Measurements from ENCODE around the gene TNFAIP2.
"Not testable (repeated sequence)": the region's sequence is repeated elsewhere in the genome, so short reads cannot be mapped to it uniquely, and the experiment has no call there.

The TNFAIP2 gene

DNA sequence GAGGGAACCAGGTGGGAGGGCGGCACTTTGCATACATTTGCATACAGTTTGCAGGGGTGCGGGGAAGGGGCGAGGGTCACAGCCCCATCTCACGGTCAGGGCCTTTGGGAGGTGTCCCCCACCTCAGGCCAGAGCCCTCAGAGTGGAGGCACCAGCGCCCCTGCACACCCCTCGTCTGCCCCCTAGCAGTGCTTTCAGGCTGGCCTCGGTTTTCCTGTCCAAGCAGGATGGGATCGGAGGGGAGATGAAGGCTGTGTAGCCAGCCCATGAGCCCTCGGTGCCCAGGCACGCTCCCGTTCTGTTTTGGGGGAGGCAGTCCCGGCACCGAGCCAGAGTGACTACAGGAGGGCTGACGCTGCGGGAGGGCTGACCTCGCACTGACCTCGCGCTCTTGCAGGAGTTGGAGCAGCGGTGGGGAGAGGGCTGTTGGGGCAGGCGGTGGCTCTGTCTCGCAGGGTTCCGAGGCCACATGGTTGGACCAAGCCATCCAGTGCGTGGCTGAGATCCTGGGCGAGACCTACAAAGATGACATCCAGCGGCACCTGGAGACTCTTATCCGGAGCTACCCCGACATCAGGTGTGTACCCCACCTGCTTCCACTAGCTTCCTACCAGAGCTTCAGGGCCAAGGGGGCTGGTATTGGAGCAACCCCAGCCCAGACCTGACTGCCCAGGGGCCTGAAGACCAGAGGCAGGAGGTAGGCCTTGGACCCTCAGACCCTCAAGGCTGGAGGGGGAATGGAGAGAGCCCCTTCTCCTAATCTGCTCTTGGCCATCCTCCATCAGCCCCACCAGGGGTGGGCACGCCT is 15.1 kb upstream of the TNFAIP2 start:
- ATAC-seq: no peak

- peak in 1 of 2 donors; percentile 58 for ATAC-seq
Observed at GRCh38 chr14:103108749-103109207, 14.5 kb upstream of the TNFAIP2 start.

- ATAC-seq: no peak
Observed at GRCh38 chr14:103109535-103110441, 13.5 kb upstream of the TNFAIP2 start.

DNA sequence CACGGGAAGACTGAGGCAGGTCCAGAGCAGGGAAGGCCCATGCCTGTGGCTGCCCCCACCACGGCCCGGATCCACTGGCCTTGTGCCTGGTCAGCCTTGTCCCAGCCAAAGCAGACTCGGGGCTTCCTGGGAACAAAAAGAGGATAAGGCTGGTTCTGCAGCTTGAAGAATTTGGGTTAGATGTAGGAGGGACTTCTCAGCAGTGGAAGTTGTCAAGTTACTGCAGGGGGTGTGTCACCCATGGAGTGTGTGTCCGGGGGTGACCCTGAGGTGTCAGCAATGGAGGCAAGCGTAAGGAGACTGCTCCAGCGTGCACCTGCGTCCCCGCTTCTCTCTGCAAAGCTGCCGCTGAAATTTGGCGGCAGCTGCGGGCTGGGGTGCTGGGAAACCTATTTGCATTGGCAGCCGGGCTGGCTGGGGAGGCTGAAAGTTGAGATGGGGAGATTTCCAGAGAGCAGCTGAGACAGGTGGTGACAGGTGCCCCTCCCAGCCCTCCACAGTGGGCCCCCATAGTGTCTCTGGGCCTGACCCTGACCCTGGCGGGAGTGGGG is 12.5 kb upstream of the TNFAIP2 start:
- ATAC-seq: no peak

DNA sequence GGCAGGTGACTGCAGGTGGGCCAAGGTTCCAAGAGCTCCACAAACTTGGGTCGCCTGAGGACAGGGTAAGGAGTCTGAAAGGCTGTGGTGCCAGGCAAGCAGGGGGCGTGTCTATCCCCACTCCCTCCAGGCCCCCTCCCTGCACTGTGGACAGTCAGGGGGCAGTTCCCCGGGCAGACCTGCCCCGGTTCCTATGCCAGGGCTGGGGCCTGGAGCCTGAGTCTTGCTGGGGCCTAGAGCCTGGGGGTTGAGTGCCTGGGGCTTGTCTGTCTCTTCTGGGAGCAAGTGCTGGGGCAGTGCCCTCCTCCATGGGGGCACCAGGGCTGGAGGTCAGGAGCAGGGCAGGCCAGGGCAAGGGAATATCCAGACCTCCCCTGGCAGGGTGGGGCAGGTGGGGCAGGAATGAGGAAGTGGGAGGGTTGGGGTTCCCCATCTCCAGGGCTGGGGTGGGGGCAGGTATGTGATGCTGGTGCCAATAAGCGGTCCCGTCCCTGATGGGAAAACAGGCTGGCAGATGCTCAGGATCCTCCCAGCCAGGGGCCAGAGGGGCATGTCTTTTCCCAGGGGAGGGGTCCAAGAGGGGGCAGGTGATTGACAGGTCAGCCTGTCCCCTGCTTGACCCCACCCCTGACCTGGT is 11.9 kb upstream of the TNFAIP2 start:
- peak in 1 of 2 donors; percentile 19 for ATAC-seq

- no peak for ATAC-seq
Observed at GRCh38 chr14:103112400-103113243, 10.6 kb upstream of the TNFAIP2 start.

DNA sequence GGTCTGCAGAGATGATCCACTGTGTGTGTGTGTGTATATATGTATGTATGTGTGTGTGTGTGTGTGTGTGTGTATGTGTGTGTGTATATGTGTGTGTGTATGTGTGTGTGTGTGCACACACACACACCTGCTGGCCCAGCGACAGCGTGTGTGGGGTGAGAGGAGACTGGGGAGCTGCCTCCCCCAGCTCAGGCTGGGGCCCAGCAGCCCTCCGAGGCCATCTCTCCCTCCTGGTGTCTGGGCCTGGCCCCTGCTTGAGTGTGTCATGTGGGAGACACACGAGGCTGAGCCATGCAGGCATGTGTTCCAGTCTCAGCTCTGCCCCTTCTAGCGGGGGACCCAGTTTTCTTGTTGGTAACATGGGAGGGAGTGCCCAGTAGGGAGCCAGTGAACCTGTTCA is 10.0 kb upstream of the TNFAIP2 start:
- ATAC-seq: no peak

DNA sequence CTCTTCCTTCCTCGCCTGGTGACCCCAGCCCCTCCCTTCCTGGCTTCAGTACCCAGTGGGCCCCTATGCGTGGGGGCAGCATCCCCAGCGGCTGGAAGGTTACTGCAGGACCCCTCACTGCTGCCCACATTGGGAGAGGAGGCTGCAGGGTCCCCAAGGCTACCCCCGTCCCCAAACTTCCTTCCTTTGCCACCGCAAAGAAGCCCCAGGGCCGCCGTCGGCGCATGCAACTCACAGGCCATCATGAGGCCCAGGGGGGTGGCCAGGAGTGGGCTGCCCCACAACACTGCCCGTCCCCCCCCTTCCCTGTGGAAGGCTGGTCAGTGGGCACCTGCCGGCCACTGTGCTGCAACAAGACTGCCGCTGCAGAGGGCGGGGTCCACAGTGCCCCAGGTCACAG is 9.5 kb upstream of the TNFAIP2 start:
- no peak for ATAC-seq

DNA sequence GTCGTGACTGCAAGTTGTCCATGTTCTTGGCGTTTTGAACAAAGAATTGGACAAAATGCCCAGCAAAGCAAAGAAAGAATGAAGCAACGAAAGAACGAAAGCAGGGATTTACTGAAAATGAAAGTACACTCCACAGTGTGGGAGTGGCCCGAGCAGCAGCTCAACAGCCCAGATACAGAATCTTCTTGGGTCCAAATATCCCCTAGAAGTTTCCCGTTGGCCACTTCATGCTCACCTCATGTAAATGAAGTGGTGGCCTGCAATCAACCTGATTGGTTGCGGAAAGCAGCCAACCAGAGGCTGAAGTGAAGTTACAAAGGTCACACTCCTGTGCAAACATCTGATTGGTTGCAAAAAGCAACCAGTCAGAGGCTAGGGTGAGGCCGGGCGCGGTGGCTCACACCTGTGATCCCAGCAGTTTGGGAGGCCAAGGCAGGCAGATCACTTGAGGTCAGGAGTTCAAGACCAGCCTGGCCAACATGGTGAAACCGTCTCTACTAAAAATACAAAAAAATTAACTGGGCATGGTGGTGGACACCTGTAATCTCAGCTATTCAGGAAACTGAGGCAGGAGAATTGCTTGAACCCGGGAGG is 8.1 kb upstream of the TNFAIP2 start:
- not testable (repeated sequence) for ATAC-seq

DNA sequence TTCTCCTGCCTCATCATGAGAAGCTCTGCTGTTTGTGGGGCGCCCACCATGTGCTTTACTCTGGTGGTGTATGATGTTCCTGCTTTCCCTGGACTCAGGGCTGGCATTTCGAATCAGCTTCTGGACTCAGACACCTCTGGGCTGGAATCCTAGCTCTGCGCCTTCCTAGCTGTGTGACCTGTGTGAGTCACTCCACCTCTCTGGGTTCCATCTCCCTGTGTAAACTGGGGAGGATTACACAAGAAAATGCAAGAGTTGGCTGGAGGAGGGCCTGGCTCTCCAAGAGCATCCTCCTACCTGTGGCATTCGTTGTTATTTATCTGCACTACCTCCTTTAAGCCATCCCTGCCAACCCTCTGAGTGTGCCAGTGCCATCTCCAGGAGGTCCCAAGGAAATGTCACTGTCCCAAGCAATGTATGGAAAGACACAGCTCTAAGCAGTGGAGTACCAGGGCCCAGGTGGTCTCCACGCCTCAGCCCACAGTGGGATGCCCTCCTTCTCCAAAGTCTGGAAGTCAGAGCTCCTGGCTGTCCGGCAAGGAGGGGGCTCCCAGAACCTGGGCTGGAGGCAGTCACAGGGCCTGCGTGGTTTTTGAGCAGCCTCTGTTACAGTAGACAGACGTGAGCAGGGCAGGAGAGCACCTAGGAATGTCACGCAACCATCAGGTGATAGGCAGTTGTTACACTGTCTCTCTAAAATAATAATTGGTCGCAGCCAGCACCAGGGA is 7.3 kb upstream of the TNFAIP2 start:
- no peak for ATAC-seq

DNA sequence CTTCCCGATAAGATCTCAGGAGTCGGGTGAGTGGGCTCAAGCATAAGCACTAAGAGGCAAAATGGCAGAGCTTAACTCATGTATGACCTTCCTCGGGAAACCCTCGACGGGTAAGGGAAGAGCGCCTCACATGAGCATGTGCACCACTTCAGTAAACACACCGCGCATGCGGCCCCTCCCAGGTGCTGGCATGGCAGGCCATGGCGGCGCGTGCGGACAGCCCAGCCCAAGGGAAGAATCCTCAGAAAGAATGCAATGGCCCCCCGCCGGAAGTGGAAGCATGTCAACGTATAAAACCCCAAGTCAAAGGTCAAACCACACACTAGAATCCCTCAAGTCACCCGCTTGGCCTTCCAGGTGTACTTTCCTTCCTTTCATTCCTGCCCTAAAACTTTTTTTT is 6.6 kb upstream of the TNFAIP2 start:
- ATAC-seq: no peak

DNA sequence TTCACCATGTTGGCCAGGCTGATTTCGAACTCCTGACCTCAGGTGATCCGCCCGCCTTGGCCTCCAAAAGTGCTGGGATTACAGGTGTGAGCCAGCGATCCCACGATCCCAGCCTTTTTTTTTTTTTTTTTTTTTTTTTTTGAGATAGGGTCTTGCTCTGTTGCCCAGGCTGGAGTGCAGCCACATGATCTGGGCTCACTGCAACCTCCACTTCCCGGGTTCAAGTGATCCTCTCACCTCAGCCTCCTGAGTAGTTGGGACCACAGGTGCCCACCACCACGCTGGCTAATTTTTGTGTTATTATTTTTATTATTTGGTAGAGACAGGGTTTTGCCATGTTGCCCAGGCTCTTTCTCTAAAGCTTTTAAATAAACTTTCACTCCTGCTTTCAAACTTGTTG is 5.8 kb upstream of the TNFAIP2 start:
- not testable (repeated sequence) for ATAC-seq

DNA sequence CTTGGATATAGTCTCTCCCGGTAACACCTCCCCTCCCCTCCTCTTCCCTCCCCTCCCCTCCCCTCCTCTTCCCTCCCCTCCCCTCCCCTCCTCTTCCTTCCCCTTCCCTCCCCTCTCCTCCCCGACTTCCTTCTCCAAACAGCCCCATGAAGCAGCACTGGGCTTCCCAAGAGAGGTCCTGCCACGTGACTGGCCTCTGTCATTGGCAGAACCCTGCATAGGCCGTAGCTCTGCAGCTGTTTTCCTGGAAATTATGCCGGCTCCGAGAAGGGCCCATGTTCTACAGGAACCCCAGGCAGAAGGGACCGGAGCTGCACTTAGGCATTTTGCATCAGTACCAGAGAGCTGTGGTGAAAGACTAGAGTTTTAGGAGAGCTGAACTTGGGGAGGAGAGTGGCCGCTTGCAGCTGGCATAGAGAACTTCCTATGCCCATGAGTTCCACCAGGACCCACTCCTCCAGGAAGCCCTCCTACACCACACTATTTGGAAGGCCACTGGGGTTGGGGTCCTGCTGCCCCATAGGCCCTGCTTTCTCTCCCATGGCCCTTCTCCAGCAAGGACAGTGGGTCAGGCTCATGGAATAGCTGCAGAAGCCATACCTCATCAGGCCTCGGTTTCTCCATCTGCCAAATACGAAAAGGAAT is 5.1 kb upstream of the TNFAIP2 start:
- no peak for ATAC-seq

DNA sequence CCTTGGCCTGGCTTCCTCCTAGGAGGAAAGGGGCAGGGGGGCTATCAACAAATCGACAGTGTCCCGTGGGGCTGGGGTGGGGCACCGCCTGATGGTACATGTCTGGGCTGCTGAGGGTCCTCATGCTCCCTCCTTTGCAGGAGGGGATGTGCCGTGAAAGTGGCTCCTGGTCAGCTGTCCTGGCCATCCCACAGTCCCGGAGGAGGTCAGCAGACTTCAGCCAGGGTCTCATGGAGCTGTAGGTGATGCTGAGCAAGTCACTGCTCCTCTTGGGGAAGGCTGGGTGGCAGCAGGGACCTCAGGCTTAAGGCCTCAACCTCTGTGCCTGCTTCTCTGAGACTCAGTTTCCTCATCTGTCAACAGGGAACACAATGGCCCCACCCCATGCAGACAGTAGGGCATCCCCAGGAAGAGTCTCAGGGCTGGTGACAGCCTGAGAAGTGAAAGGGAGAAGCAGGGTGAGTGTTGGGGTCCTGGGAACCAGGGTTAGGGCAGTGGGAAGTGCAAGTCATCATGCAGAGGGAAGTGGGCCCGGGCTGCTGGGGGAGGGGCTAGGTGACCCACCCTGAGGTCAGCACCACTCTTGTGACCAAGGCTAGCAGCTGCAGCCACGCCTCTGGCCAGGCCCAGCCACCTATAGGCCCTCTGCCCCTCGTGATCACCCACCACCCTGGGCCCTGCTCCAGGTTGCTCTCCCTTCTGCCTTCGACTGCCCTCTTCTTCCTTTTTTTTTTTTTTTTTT is 4.4 kb upstream of the TNFAIP2 start:
- no peak for ATAC-seq

DNA sequence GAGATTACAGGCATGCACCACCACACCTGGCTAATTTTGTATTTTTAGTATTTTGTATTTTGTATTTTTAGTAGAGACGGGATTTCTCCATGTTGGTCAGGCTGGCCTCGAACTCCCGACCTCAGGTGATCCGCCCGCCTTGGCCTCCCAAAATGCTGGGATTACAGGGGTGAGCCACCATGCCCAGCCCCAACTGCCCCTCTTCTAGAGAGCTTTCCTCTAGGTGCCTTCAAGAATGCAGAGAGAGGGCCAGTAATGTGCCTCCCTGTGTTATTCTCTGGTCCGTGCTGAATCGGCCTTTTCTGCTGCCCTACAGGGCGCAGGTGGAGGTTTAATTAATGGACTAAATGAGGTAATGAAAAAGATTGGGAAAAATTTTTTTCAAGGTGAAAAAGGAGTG is 3.7 kb upstream of the TNFAIP2 start:
- ATAC-seq: not testable (repeated sequence)

DNA sequence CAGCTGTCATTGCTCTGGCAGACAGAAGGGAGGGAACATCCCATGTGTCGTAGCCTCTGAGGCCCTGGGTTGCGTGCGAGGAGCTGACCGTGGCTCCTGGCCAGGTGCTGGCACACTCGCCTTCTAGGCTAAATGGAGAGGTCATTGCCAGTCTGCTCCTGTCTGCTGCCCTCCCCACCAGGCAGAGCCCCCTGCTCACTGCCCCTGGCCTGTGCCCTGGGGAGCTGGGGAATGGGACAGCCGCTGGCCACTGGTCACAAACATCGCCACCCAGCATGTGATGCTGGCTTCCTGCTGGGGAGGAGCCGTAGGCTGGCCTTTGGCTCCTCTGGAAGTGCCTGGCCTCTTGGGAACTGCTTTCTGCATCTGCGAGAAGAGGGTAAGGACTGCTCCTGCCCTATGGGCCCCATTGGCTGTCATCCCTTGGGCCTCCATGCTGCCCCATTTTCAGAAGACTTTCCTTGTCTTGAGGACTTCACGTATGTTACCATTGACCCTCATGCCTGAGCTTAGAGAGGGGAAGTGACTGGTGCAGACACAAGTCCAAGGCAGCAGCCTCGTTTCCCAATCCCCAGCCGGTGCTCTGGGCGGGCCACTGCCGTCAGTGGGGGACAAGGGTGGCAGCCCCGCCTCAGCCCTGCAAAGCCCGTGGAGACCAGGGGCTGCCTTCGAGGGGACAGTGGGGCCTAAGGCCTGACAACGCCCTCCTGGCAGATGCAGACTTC is 2.0 kb upstream of the TNFAIP2 start:
- no peak for ATAC-seq

- no peak for ATAC-seq
Observed at GRCh38 chr14:103121846-103122584, 1.2 kb upstream of the TNFAIP2 start.

- no peak for ATAC-seq
Observed at GRCh38 chr14:103122585-103122946, 695 bp upstream of the TNFAIP2 start.
